HepG2 (cell line): ENCODE results near the gene PTMA. TPM values are rescaled to one million over a fixed set of nuclear protein-coding genes. Genes with fewer than 3 reads are reported as not detected.

Experiments used
- ATAC-seq: fragments of 200-7000 bp; cut with Tn5 transposase; 3 replicates; pipeline ENCODE4 v1.9.1; 2020; ENCODE audit warnings: mild to moderate bottlenecking, moderate library complexity
- BruUV-seq: library from RNA; stranded (reverse); fragments of 400-500 nt; replicated peaks from 2 replicates; lab custom pipeline; 2021; lab: Mats Ljungman, UMichigan
- CTCF ChIA-PET: fragments of 300-600 bp; formaldehyde crosslinking; extraction: SDS; loops from one replicate; lab custom pipeline; 2021; ENCODE audit warnings: low total read pairs, inconsistent platforms, low intra/inter-chr PET ratio; lab: Yijun Ruan, JAX
- POLR2A ChIA-PET: fragments of 350-600 bp; sonication (Branson Sonifier 250); formaldehyde crosslinking; loops from one replicate; lab custom pipeline; 2020; ENCODE audit warnings: antibody characterized with exemption, inconsistent platforms; lab: Yijun Ruan, JAX
- DNase-seq: peaks from one replicate; pipeline ENCODE4 v3.0.0-alpha.2; 2015; ENCODE audit warnings: low spot score
- FAIRE-seq: peaks from 3 replicates; lab custom pipeline; 2011; peaks lifted over from hg19 to GRCh38; lab: Jason Lieb, UNC
- H2AFZ ChIP-seq: one replicate; pipeline ENCODE4 v1.6.1; 2011; ENCODE audit warnings: low read length, inconsistent platforms
- H3K27ac ChIP-seq: fragments of 300-600 bp; 3 replicates; pipeline ENCODE4 v1.8.0; 2011; ENCODE audit warnings: mixed run types, mild to moderate bottlenecking, mixed read lengths, low read length, inconsistent platforms; ENCODE audit not compliant: insufficient read depth; ENCODE audit errors: extremely low read length
- H3K27me3 ChIP-seq, 2 experiments: fragments of 200-600 bp in 1 of 2; 2 replicates in 1 of 2; 3 replicates in 1 of 2; pipeline versions ENCODE4 v1.6.0 to v1.8.0; 2011; ENCODE audit warnings: low read length in 2 of 2, mild to moderate bottlenecking in 2 of 2, moderate library complexity in 2 of 2, inconsistent platforms in 1 of 2; ENCODE audit not compliant: insufficient read depth in 2 of 2, control insufficient read depth in 1 of 2
- H3K36me3 ChIP-seq, 2 experiments: fragments of 200-600 bp in 1 of 2; replicated peaks in 1 of 2; 2 replicates in 1 of 2; 3 replicates in 1 of 2; pipeline versions ENCODE4 v1.5.1 to v1.8.0; 2011; ENCODE audit warnings: low read length in 2 of 2, inconsistent platforms in 1 of 2; ENCODE audit not compliant: insufficient read depth in 2 of 2, control insufficient read depth in 1 of 2
- H3K4me1 ChIP-seq: 2 replicates; pipeline ENCODE4 v1.5.1; 2012; ENCODE audit warnings: low read length, inconsistent platforms; ENCODE audit not compliant: insufficient read depth
- H3K4me2 ChIP-seq: 2 replicates; pipeline ENCODE4 v1.6.0; 2011; ENCODE audit warnings: low read depth, low read length, inconsistent platforms
- H3K4me3 ChIP-seq, 3 experiments: fragments of 200-600 bp in 1 of 3; sonication (generic), shearing (Covaris generic) in 1 of 3; replicated peaks in 1 of 3; 2 replicates each; pipeline ENCODE4 v1.5.1; 2011 to 2016; ENCODE audit warnings: low read length in 3 of 3, inconsistent platforms in 2 of 3, low read depth in 2 of 3, mild to moderate bottlenecking in 2 of 3, control low read depth in 1 of 3, mixed read lengths in 1 of 3; ENCODE audit not compliant: insufficient read depth in 1 of 3
- H3K79me2 ChIP-seq: one replicate; pipeline ENCODE4 v1.6.1; 2011; ENCODE audit warnings: low read length, inconsistent platforms; ENCODE audit not compliant: insufficient read depth
- H3K9ac ChIP-seq: 2 replicates; pipeline ENCODE4 v1.6.0; 2011; ENCODE audit warnings: mild to moderate bottlenecking, low read depth, low read length, inconsistent platforms; ENCODE audit not compliant: insufficient read depth
- H3K9me3 ChIP-seq: 2 replicates; pipeline ENCODE4 v1.5.1; 2012; ENCODE audit warnings: mild to moderate bottlenecking, low read length
- H4K20me1 ChIP-seq: 2 replicates; pipeline ENCODE4 v1.6.0; 2011; ENCODE audit warnings: inconsistent platforms, mild to moderate bottlenecking, low read length, moderate library complexity; ENCODE audit not compliant: insufficient read depth
- ASH2L ChIP-seq: fragments of 300-600, 200-600 bp; sonication (generic); IDR thresholded peaks from 2 replicates; pipeline ENCODE4 v1.7.0; 2017; ENCODE audit warnings: low read depth, mild to moderate bottlenecking, moderate library complexity, mixed read lengths, low read length; ENCODE audit not compliant: insufficient read length
- CHD4 ChIP-seq: fragments of 200-600 bp; sonication (generic); IDR thresholded peaks from 2 replicates; pipeline ENCODE4 v1.7.0; 2017; ENCODE audit warnings: mild to moderate bottlenecking, low read length, borderline replicate concordance
- CSRNP1 ChIP-seq: sonication (generic); formaldehyde crosslinking; IDR thresholded peaks from 2 replicates; pipeline ENCODE4 v1.8.1; 2023; ENCODE audit warnings: mild to moderate bottlenecking, missing genetic modification reagents
- ETV5 ChIP-seq: IDR thresholded peaks from 2 replicates; pipeline ENCODE4 v1.6.1; 2018; ENCODE audit warnings: missing biosample characterization, missing genetic modification reagents, inconsistent platforms, borderline replicate concordance
- GATA4 ChIP-seq: sonication (generic); IDR thresholded peaks from 2 replicates; pipeline ENCODE4 v1.6.1; 2016; ENCODE audit warnings: antibody characterized with exemption, low read depth, borderline replicate concordance
- GFI1 ChIP-seq: sonication (generic); formaldehyde crosslinking; IDR thresholded peaks from 2 replicates; pipeline ENCODE4 v1.5.0; 2020; ENCODE audit warnings: missing genetic modification reagents, mild to moderate bottlenecking, borderline replicate concordance
- HNF4G ChIP-seq, 2 experiments: sonication (generic) in 1 of 2; formaldehyde crosslinking in 1 of 2; IDR thresholded peaks; 2 replicates each; pipeline versions ENCODE4 v1.4.0 to v1.6.1; 2011 to 2020; ENCODE audit warnings: borderline replicate concordance in 2 of 2, low read depth in 2 of 2, mild to moderate bottlenecking in 2 of 2, low read length in 1 of 2, missing genetic modification reagents in 1 of 2, moderate library complexity in 1 of 2
- ISX ChIP-seq: sonication (generic); formaldehyde crosslinking; conservative IDR thresholded peaks from 2 replicates; pipeline ENCODE4 v1.5.0; 2020; ENCODE audit warnings: missing genetic modification reagents
- NFYC ChIP-seq: IDR thresholded peaks from 2 replicates; pipeline ENCODE4 v1.6.1; 2016; ENCODE audit warnings: missing genetic modification reagents, missing compliant biosample characterization
- NR2F1 ChIP-seq, 2 experiments: fragments of 450-650 bp in 1 of 2; formaldehyde crosslinking in 1 of 2; IDR thresholded peaks; 2 replicates each; pipeline versions ENCODE4 v1.5.0 to v1.6.1; 2016 to 2020; ENCODE audit warnings: mild to moderate bottlenecking in 1 of 2, missing compliant biosample characterization in 1 of 2, missing genetic modification reagents in 1 of 2, moderate library complexity in 1 of 2
- PHF21A ChIP-seq: sonication (generic); formaldehyde crosslinking; IDR thresholded peaks from 2 replicates; pipeline ENCODE4 v1.5.0; 2020; ENCODE audit warnings: mild to moderate bottlenecking, missing genetic modification reagents
- PITX1 ChIP-seq: sonication (generic); formaldehyde crosslinking; IDR thresholded peaks from 2 replicates; pipeline ENCODE4 v1.5.1; 2020; ENCODE audit warnings: mild to moderate bottlenecking, missing genetic modification reagents
- PREB ChIP-seq: sonication (generic); formaldehyde crosslinking; IDR thresholded peaks from 2 replicates; pipeline ENCODE4 v1.4.0; 2020; ENCODE audit warnings: missing genetic modification reagents
- RBM22 ChIP-seq: fragments of 200-400 bp; formaldehyde crosslinking; optimal IDR thresholded peaks from 2 replicates; pipeline ENCODE3; 2017; ENCODE audit warnings: mild to moderate bottlenecking, low read length, moderate library complexity
- RFXANK ChIP-seq: IDR thresholded peaks from 2 replicates; pipeline ENCODE4 v1.6.1; 2016
- STAT5B ChIP-seq: sonication (generic); formaldehyde crosslinking; IDR thresholded peaks from 2 replicates; pipeline ENCODE4 v1.4.0; 2020; ENCODE audit warnings: missing genetic modification reagents
- TAF15 ChIP-seq: fragments of 200-400 bp; formaldehyde crosslinking; IDR thresholded peaks from one replicate; pipeline ENCODE4 v1.6.1; 2018; ENCODE audit warnings: mild to moderate bottlenecking, low read depth, low read length; ENCODE audit not compliant: poor library complexity, severe bottlenecking
- TIGD3 ChIP-seq: sonication (generic); formaldehyde crosslinking; IDR thresholded peaks from 2 replicates; pipeline ENCODE4 v1.5.1; 2020; ENCODE audit warnings: mild to moderate bottlenecking, missing genetic modification reagents, borderline replicate concordance
- ZBTB14 ChIP-seq: sonication (generic); formaldehyde crosslinking; IDR thresholded peaks from 2 replicates; pipeline ENCODE4 v1.4.0; 2020; ENCODE audit warnings: missing genetic modification reagents
- ZNF879 ChIP-seq: sonication (generic); formaldehyde crosslinking; IDR thresholded peaks from 2 replicates; pipeline ENCODE4 v1.8.1; 2023; ENCODE audit warnings: missing genetic modification reagents
- whole genome bisulfite sequencing: methylation state at CpG from one replicate; pipeline ENCODE4 v1.1.6; 2017; ENCODE audit warnings: low lambda C conversion rate; 5-methylcytosine and 5-hydroxymethylcytosine counted together
- in situ Hi-C: cut with HindIII; loops from 2 replicates; pipeline ENCODE4 v1.10.0; 2017; ENCODE audit warnings: low pct_unique_long_range_greater_than_20kb; ENCODE audit not compliant: extremely low pct_ligation_motif_present
- intact Hi-C: fragments of 100-400 bp; cut with micrococcal nuclease; formaldehyde crosslinking; loops from one replicate; pipeline ENCODE4 v1.10.0; 2022; ENCODE audit not compliant: unreplicated experiment
- polyA plus RNA-seq, 8 experiments: library from polyadenylated mRNA; depleted of rRNA in 3 of 8; stranded (reverse) in 7 of 8; unstranded in 1 of 8; fragments of >200 nt; fragmentation: Illumina TruSeq in 4 of 8; extraction: Trizol in 4 of 8; gene quantifications; 2 replicates each; pipeline versions ENCODE4 v1.2.1 to v1.2.3, GENCODE V29; 2011 to 2016; ENCODE audit warnings: low read depth in 4 of 8, missing spikeins in 1 of 8, mixed read lengths in 1 of 8; ENCODE audit not compliant: insufficient read depth in 1 of 8
- total RNA-seq, 5 experiments: library from RNA; depleted of rRNA; stranded (reverse); fragments of >200 nt; fragmentation: Illumina TruSeq; extraction: Trizol; gene quantifications; 2 replicates each; pipeline ENCODE4 v1.2.3, GENCODE V29; 2016; ENCODE audit warnings: low read depth in 1 of 5

PTMA gene
- total and polyA plus RNA-seq, 2 of the 13 experiments (the other 11 are each of a cell fraction or from before 2014, with no cell fraction given) = 190 to 1,086 TPM

GRCh38 chr2:231660860-231661259 lies 47.5 kb upstream of the PTMA start:
- H3K79me2 ChIP-seq = no peaks in the 10 kb centered on the region
- H3K4me1 ChIP-seq = peaks cover 34% of the 10 kb centered on the region
- BruUV-seq = no TSS peak
- peak; percentile 84 for DNase-seq
- H3K4me3 ChIP-seq = no peak overlapping the region
- H3K4me2 ChIP-seq = peak overlapping the region; percentile 70
- H3K36me3 ChIP-seq = no peaks in the 10 kb centered on the region
- ATAC-seq = peak; percentile 75
- H3K9ac ChIP-seq = no peak overlapping the region
- CTCF ChIA-PET = no interaction called here
- intact Hi-C loops (no loop called here), in situ Hi-C loops (no loop called here)
- H3K27me3 ChIP-seq = peaks cover 0 to 20% of the 10 kb centered on the region in 2 experiments; a peak in 3 of 5 replicates
- 2% methylated on average over 8 of the region's 8 CpGs for WGBS
- no peaks in the 10 kb centered on the region for H3K9me3 ChIP-seq
- peak overlapping the region; percentile 32 for H2AFZ ChIP-seq
- no peak overlapping the region for H3K27ac ChIP-seq
- no peaks in the 10 kb centered on the region for H4K20me1 ChIP-seq
- FAIRE-seq = peak; percentile 54
- POLR2A ChIA-PET = interaction anchor here (1.3 kb wide), 1 partner anchor 12 kb away, joined by 7 read pairs; no protein-coding TSS in a partner anchor
- TF ChIP-seq ZNF879 (CRISPR knock-in tag) (no peak), TIGD3 (CRISPR knock-in tag) (no peak), PREB (CRISPR knock-in tag) (no peak), NFYC (CRISPR knock-in tag) (no peak), TAF15 (no peak), CSRNP1 (CRISPR knock-in tag) (no peak), GFI1 (CRISPR knock-in tag) (no peak), HNF4G (IDR thresholded peaks at IDR 0.05; ENCODE audit: borderline replicate concordance, low read depth, low read length) (peak; percentile 57; the same call in 1 of the 2 replicates), HNF4G (CRISPR knock-in tag; IDR thresholded peaks at IDR 0.05; ENCODE audit: borderline replicate concordance, low read depth) (no peak), ASH2L (no peak), RFXANK (CRISPR knock-in tag) (no peak), PHF21A (peak; percentile 42; the same call in 1 of the 2 replicates), RBM22 (no peak), GATA4 (no peak), ZBTB14 (CRISPR knock-in tag) (no peak), ETV5 (no peak), ISX (CRISPR knock-in tag) (no peak), CHD4 (no peak), STAT5B (no peak), PITX1 (peak; percentile 25; the same call in 1 of the 2 replicates), NR2F1 (CRISPR knock-in tag; IDR thresholded peaks at IDR 0.05) (peak in 1 of 2 experiments; percentile 49; a peak in 1 of 4 replicates)
